ENCODE results near the gene PCID2. TPM values are rescaled to one million over a fixed set of nuclear protein-coding genes. Genes with fewer than 3 reads are reported as not detected.

The PCID2 gene
- total and polyA plus RNA-seq, 2 of the 13 experiments (the other 11 are each of a cell fraction or from before 2014, with no cell fraction given), result 65.0 to 111 TPM

GRCh38 chr13:113149711-113150549, 58.5 kb downstream of the PCID2 start (continued):
- TF ChIP-seq EP300 (IDR thresholded peaks at IDR 0.05; ENCODE audit: low read depth in 2 of 2, low read length in 2 of 2) (peak in 1 of 2 experiments; percentile 73; a peak in 1 of 4 replicates), EP300 (CRISPR knock-in tag; IDR thresholded peaks at IDR 0.05; ENCODE audit: borderline replicate concordance) (no peak; the same call in none of the 2 replicates), PAWR (CRISPR knock-in tag; IDR thresholded peaks at IDR 0.05; ENCODE audit: borderline replicate concordance) (no peak), IRX3 (CRISPR knock-in tag; IDR thresholded peaks at IDR 0.05; ENCODE audit: borderline replicate concordance, low read depth) (no peak), ZNF75D (CRISPR knock-in tag; IDR thresholded peaks at IDR 0.05; ENCODE audit: borderline replicate concordance) (no peak), SP4 (CRISPR knock-in tag; IDR thresholded peaks at IDR 0.05) (peak; percentile 69; the same call in 1 of the 2 replicates), ZBTB33 (CRISPR knock-in tag; IDR thresholded peaks at IDR 0.05) (no peak), MNT (IDR thresholded peaks at IDR 0.05) (no peak), ZNF629 (CRISPR knock-in tag; conservative IDR thresholded peaks at IDR 0.05) (no peak), ZNF260 (CRISPR knock-in tag; IDR thresholded peaks at IDR 0.05; ENCODE audit: borderline replicate concordance, low read depth) (no peak), FOXO4 (CRISPR knock-in tag; conservative IDR thresholded peaks at IDR 0.05) (no peak), ZNF552 (CRISPR knock-in tag; IDR thresholded peaks at IDR 0.05; ENCODE audit: borderline replicate concordance) (no peak), ATM (IDR thresholded peaks at IDR 0.05; ENCODE audit: borderline replicate concordance) (no peak), ZNF282 (IDR thresholded peaks at IDR 0.05; ENCODE audit: partially characterized antibody) (no peak), NR2F6 (IDR thresholded peaks at IDR 0.05) (peak; percentile 58), NR2F6 (CRISPR knock-in tag; IDR thresholded peaks at IDR 0.05) (peak; percentile 27; the same call in 1 of the 2 replicates), CBX5 (CRISPR knock-in tag; IDR thresholded peaks at IDR 0.05; ENCODE audit: borderline replicate concordance) (no peak), TBX3 (IDR thresholded peaks at IDR 0.05; ENCODE audit: borderline replicate concordance) (no peak), ZNF639 (CRISPR knock-in tag; conservative IDR thresholded peaks at IDR 0.05) (no peak), MAZ (IDR thresholded peaks at IDR 0.05; ENCODE audit: borderline replicate concordance, low read depth, low read length) (no peak), MAZ (CRISPR knock-in tag; IDR thresholded peaks at IDR 0.05; ENCODE audit: low read depth) (peak; percentile 70), CREBL2 (CRISPR knock-in tag; IDR thresholded peaks at IDR 0.05; ENCODE audit: borderline replicate concordance) (no peak), ZNF790 (CRISPR knock-in tag; IDR thresholded peaks at IDR 0.05; ENCODE audit: borderline replicate concordance) (no peak), ZMYM4 (CRISPR knock-in tag; IDR thresholded peaks at IDR 0.05) (no peak; the same call in 1 of the 2 replicates)

Data from HepG2 (cell line).